Brain microvascular endothelial cell (primary cell): ENCODE measurements around the gene PRPF19.

Experiments used
- DNase-seq: peaks from one replicate; pipeline ENCODE4 v3.0.0-alpha.2; 2020
- H3K27ac ChIP-seq: fragments of 250-450 bp; sonication (Bioruptor Pico); 2 replicates; pipeline ENCODE4 v1.5.1; 2020; ENCODE audit warnings: mild to moderate bottlenecking, moderate library complexity
- H3K27me3 ChIP-seq: fragments of 250-450 bp; sonication (Bioruptor Pico); replicated peaks from 2 replicates; pipeline ENCODE4 v1.5.1; 2020; ENCODE audit warnings: mild to moderate bottlenecking
- H3K36me3 ChIP-seq: fragments of 250-450 bp; sonication (Bioruptor Pico); replicated peaks from 2 replicates; pipeline ENCODE4 v1.5.1; 2020; ENCODE audit warnings: mild to moderate bottlenecking
- H3K4me3 ChIP-seq: 2 replicates; pipeline ENCODE4 v1.5.1; 2011; ENCODE audit warnings: low read depth, mild to moderate bottlenecking, control low read depth, low read length, moderate library complexity
- CTCF ChIP-seq: IDR thresholded peaks from 2 replicates; pipeline ENCODE4 v1.5.1; 2011; ENCODE audit warnings: low read depth, mild to moderate bottlenecking, moderate library complexity, low read length, control low read depth, inconsistent platforms; ENCODE audit errors: missing control alignments
- in situ Hi-C: cut with HindIII; loops from 2 replicates; pipeline ENCODE4 v1.10.0; 2017; ENCODE audit warnings: low sequenced_read_pairs, low pct_ligation_motif_present

PRPF19 gene

GRCh38 chr11:60919320-60919719 lies 12.9 kb upstream of the PRPF19 start:
- Histone ChIP-seq H3K4me3 (no peak overlapping the region), H3K27me3 (no peaks in the 10 kb centered on the region), H3K27ac (peak overlapping the region; percentile 17), H3K36me3 (peaks cover 25% of the 10 kb centered on the region)
- no peak for DNase-seq
- in situ Hi-C loops, result no loop called here
- no peak for TF ChIP-seq CTCF

GRCh38 chr11:60918939-60919265 lies 12.5 kb upstream of the PRPF19 start:
- peak; percentile 73 for DNase-seq
- TF ChIP-seq CTCF, result peak; percentile 4
- Histone ChIP-seq H3K27me3 (no peaks in the 10 kb centered on the region), H3K36me3 (peaks cover 25% of the 10 kb centered on the region), H3K27ac (peak overlapping the region; percentile 17), H3K4me3 (no peak overlapping the region)
- in situ Hi-C loops, result no loop called here

- H3K27me3 ChIP-seq, result no peaks in the 10 kb centered on the region
- peaks cover 25% of the 10 kb centered on the region for H3K36me3 ChIP-seq
- in situ Hi-C loops, result no loop called here
- no peak overlapping the region for H3K27ac ChIP-seq
- no peak overlapping the region for H3K4me3 ChIP-seq
- no peak for DNase-seq
- no peak for TF ChIP-seq CTCF
Measured at GRCh38 chr11:60918251-60918938, 12.0 kb upstream of the PRPF19 start.

GRCh38 chr11:60917267-60917666 lies 10.9 kb upstream of the PRPF19 start:
- no peak for DNase-seq
- TF ChIP-seq CTCF, result no peak
- peaks cover 23% of the 10 kb centered on the region for H3K36me3 ChIP-seq
- in situ Hi-C loops, result no loop called here
- no peaks in the 10 kb centered on the region for H3K27me3 ChIP-seq
- no peak overlapping the region for H3K4me3 ChIP-seq
- H3K27ac ChIP-seq, result no peak overlapping the region

- Histone ChIP-seq H3K27me3 (no peaks in the 10 kb centered on the region), H3K36me3 (peaks cover 18% of the 10 kb centered on the region), H3K4me3 (no peak overlapping the region), H3K27ac (no peak overlapping the region)
- no peak for DNase-seq
- in situ Hi-C loops, result no loop called here
- TF ChIP-seq CTCF, result no peak
Measured at GRCh38 chr11:60916669-60917206, 10.4 kb upstream of the PRPF19 start.
